Measurements from ENCODE around the gene TEX22.

Gene TEX22

DNA sequence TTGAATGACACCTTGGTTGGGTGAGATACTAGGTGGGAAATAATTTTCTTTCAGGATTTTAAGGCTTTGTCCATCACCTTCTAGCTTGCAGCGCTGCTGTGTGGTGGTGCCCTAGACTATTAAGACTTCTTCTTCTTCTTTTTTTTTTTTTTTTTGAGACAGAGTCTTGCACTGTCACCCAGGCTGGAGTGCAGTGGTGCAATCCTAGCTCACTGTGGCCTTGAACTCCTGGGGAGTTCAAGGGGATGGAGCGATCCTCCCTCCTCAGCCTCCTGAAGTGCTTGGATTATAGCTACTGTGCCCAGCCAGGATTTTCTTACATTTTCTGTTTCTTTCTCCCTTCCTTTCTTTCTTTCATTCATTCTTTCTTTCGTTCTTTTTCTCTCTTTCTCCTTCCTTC, 11.0 kb downstream of the TEX22 start:
- Histone ChIP-seq H3K27me3 (ENCODE audit: control insufficient read depth, insufficient read depth, low read length) (peaks cover 55% of the 10 kb centered on the region), H3K9me3 (ENCODE audit: control insufficient read depth, insufficient read depth, low read length) (peaks cover under 1% of the 10 kb centered on the region; the same call in 1 of the 2 replicates), H3K36me3 (ENCODE audit: control insufficient read depth, insufficient read depth, low read length) (no peaks in the 10 kb centered on the region), H3K9ac (ENCODE audit: low read depth, low read length) (no peak overlapping the region), H3K27ac (ENCODE audit: low read depth, low read length) (no peak overlapping the region), H3K4me3 (ENCODE audit: low read depth, low read length) (no peak overlapping the region), H3K4me1 (ENCODE audit: control insufficient read depth, insufficient read depth, low read length) (0 out of 2 replicates have a peak, but pooled peaks cover 5% of the 10 kb centered on the region)

DNA sequence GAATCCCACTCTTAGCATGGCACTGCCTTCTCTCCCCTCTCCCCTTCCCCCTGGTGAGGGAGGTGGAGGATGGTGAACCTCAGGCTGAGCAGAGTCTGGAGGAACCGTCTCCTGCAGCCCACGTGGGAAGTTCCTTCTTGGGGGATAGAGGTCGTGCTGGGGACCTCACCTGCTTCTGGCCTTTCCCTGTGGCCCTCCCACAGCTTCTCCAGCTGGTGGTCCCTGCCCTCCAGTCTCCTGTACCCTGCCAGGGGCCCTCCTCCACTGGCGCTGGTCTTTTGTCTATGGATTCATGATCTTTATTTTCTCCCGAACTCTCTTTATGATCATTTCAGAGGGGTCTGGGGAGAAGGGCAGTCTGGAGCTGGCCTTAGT, 12.3 kb downstream of the TEX22 start:
- Histone ChIP-seq H3K4me3 (ENCODE audit: low read depth, low read length) (peak overlapping the region; percentile 53), H3K9me3 (ENCODE audit: control insufficient read depth, insufficient read depth, low read length) (no peaks in the 10 kb centered on the region; the same call in 1 of the 2 replicates), H3K27me3 (ENCODE audit: control insufficient read depth, insufficient read depth, low read length) (peaks cover 58% of the 10 kb centered on the region), H3K9ac (ENCODE audit: low read depth, low read length) (no peak overlapping the region), H3K36me3 (ENCODE audit: control insufficient read depth, insufficient read depth, low read length) (no peaks in the 10 kb centered on the region), H3K27ac (ENCODE audit: low read depth, low read length) (no peak overlapping the region), H3K4me1 (ENCODE audit: control insufficient read depth, insufficient read depth, low read length) (peaks cover 5% of the 10 kb centered on the region; the same call in 1 of the 2 replicates)

DNA sequence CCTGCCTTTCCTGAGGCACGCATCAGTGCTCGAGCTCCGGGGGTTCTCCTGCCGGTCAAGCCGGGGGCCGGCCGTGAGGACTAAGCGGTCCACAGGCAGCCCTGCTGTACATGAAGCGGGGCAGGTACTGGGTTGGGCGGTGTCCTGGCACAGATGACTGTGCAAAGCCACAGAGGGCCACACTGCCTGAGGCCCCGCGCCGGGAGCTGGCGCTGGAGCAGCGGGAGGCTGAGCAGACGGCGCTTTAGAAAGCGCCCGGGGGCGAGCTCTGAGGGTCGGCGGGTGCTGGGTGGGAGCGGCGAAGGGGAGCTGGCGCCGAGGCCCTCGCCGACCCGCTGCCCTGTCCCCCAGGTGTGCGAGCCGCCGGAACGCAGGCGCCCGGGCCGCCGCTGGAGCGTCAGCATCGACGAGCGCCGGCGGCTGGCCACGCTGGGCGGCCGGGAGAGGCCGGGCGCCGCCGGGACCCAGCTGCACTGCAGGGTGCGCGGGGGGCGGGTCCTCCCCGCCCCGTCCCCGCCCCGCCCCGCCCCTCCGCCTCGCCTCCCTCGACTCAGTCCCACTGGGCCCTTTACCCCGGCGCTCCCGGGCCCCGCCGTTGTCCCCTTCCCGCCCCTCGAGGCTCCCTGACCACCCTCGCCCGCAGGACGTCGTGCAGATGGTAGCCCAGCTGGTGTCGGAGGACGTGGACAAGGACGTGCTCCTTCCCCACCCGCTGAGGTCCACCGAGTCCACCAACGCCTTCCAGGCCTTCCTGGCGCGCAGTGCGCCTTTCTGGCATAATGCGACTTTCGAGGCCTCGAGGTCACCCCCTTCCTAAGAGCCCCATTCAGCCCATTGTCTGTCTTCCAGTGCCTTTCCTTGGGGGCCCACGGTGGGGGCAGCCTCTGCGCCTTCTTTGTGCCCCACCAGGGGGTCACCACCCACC, 12.9 kb downstream of the TEX22 start:
- Histone ChIP-seq H3K27me3 (ENCODE audit: control insufficient read depth, insufficient read depth, low read length) (peaks cover 53% of the 10 kb centered on the region), H3K9me3 (ENCODE audit: control insufficient read depth, insufficient read depth, low read length) (no peaks in the 10 kb centered on the region), H3K27ac (ENCODE audit: low read depth, low read length) (no peak overlapping the region), H3K4me1 (ENCODE audit: control insufficient read depth, insufficient read depth, low read length) (peaks cover 5% of the 10 kb centered on the region; the same call in 1 of the 2 replicates), H3K4me3 (ENCODE audit: low read depth, low read length) (peak overlapping the region; percentile 53), H3K36me3 (ENCODE audit: control insufficient read depth, insufficient read depth, low read length) (no peaks in the 10 kb centered on the region), H3K9ac (ENCODE audit: low read depth, low read length) (no peak overlapping the region)

DNA sequence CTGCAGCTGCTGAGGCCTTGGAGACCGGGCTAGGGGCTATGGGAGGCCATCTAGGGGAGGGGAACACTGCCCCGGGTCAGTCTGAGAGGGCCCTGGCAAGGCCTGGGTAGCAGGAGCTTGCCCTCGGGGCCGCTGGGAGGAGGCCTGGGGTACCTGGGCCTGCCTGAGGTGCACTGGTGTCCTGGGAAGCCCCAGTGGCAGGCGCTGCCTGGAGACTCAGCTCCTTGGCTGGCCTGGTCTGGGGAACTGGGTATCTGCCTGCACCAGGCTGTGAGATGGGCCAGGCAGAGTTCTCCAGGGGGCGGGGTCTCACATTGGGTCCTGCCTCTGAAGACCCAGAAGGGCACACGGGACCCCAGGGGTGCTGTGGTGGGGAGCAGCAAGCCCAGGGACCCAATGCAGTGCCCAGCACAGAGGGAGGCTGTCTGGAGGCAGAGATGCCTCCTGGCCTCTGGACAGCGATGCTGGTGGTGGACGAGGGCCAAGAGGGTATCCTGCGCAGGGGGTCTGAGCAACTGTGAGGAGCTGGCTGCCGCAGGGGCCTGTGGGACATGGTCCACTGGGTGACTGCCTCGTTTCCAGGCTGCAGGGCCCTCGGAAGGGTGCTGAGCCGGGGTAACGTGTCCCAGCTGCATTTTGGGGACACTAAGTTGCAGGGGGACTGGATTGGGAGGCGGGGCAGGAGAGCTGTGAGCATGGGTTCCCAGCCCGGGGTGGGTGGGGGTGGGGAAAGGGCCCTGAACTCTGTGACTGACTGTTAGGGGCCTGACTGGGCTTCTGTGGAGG, 13.8 kb downstream of the TEX22 start:
- Histone ChIP-seq H3K36me3 (ENCODE audit: control insufficient read depth, insufficient read depth, low read length) (no peaks in the 10 kb centered on the region), H3K4me1 (ENCODE audit: control insufficient read depth, insufficient read depth, low read length) (peaks cover 5% of the 10 kb centered on the region; the same call in 1 of the 2 replicates), H3K27me3 (ENCODE audit: control insufficient read depth, insufficient read depth, low read length) (peaks cover 53% of the 10 kb centered on the region), H3K27ac (ENCODE audit: low read depth, low read length) (no peak overlapping the region), H3K4me3 (ENCODE audit: low read depth, low read length) (no peak overlapping the region), H3K9me3 (ENCODE audit: control insufficient read depth, insufficient read depth, low read length) (no peaks in the 10 kb centered on the region), H3K9ac (ENCODE audit: low read depth, low read length) (no peak overlapping the region)

DNA sequence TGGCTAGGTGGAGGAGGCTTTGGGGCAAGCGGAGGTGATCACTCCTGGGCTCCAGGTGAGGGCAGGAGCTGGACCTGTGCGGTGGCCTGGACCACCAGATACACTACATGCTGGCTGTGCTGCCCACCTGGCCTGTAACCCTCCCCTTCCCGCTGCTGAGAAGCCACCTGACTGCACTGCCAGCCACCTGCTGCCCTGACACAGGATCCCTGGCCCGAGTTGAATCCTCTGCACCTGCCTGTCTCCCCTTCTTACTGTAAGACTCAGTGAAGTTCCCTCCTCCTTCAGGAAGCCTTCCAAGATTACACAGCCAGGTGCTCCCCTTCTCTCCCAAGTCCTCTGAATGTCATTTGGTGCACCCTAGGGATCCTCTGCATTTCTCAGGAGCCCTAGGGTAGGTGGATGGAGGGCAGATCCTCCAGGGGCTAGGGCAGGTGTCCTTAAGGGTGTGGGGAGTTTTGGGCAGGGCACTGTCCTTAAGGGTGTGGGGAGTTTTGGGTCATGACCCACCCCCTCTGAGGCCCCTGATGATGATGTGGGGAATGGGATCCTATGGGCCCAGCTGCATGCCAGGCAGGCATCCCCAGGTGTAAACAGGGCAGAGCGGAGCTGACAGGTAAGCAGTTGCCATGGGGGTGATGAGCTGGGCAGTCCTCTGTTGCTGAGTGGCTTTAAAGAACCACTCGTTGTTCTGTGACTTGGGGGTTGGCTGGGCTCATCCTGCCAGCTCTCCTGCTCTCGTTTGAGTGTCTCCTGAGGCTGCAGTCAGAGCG, 14.6 kb downstream of the TEX22 start:
- Histone ChIP-seq H3K4me3 (ENCODE audit: low read depth, low read length) (no peak overlapping the region), H3K9me3 (ENCODE audit: control insufficient read depth, insufficient read depth, low read length) (no peaks in the 10 kb centered on the region), H3K4me1 (ENCODE audit: control insufficient read depth, insufficient read depth, low read length) (peaks cover 5% of the 10 kb centered on the region; the same call in 1 of the 2 replicates), H3K9ac (ENCODE audit: low read depth, low read length) (no peak overlapping the region), H3K27ac (ENCODE audit: low read depth, low read length) (no peak overlapping the region), H3K27me3 (ENCODE audit: control insufficient read depth, insufficient read depth, low read length) (peaks cover 53% of the 10 kb centered on the region), H3K36me3 (ENCODE audit: control insufficient read depth, insufficient read depth, low read length) (no peaks in the 10 kb centered on the region)

DNA sequence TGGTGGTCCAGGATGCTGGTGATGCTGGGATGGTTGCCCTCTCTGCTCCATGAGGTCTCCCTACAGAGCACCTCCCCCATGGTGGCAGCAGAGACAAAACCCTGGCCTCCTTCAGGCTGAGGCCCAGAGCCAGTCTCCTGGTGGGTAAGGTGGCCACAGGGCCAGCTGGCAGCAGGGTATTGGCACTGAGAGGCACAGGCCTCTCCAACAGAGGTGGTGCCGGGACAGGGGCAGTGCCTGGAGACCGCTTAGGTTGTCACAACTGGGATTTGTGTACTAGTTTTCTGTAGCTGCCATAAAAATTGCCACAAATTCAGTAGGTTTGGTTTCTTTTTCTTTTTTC, 15.2 kb downstream of the TEX22 start:
- Histone ChIP-seq H3K27me3 (ENCODE audit: control insufficient read depth, insufficient read depth, low read length) (peaks cover 53% of the 10 kb centered on the region), H3K27ac (ENCODE audit: low read depth, low read length) (no peak overlapping the region), H3K36me3 (ENCODE audit: control insufficient read depth, insufficient read depth, low read length) (no peaks in the 10 kb centered on the region), H3K4me3 (ENCODE audit: low read depth, low read length) (no peak overlapping the region), H3K9ac (ENCODE audit: low read depth, low read length) (no peak overlapping the region), H3K9me3 (ENCODE audit: control insufficient read depth, insufficient read depth, low read length) (no peaks in the 10 kb centered on the region), H3K4me1 (ENCODE audit: control insufficient read depth, insufficient read depth, low read length) (peaks cover 5% of the 10 kb centered on the region; the same call in 1 of the 2 replicates)

DNA sequence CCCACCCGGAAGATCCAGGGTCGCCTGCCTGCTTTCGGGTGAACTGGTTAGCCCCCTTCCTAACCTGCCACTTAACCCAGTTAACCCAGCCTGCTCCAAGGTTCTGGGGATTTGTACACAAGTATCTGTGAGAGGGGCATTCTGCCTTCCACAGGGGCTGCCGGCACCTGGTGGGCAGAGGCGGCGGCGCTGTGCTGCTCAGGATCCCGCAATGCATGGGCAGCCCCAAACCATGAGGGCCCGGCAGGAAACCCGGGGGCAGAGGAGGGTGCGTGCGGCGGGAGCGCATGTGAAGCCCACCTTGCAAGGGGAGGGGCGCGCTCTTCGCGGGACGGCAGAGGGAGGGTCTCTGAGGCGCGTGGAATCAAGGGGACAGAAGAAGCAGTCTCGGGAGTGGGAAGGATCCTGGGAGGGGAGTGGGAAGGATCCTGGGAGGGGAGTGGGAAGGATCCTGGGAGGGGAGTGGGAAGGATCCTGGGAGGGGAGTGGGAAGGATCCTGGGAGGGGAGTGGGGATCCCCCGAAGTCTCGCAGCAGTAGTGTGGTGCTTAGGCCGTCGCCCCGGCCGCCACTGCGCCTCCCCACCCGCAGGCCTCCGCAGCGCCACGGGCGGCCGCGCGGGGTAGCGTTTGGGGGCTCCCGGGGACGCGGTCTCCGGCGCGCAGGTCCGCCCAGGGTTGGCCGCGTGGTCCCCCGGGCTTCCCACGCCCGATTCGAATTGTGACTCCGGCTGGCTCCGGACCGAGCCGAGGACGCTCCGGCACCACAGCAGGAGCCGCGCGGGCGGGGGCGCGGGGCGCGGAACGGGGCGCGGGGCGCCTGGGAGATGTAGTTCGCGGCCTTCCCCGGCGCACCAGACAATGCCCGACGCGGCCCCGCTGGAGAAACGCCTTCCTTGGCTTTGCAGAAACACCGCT, 16.4 kb downstream of the TEX22 start:
- peak overlapping the region; percentile 68 for H3K4me3 ChIP-seq (ENCODE audit: low read depth, low read length)
- peak overlapping the region; percentile 44; the same call in 1 of the 2 replicates for H3K9ac ChIP-seq (ENCODE audit: low read depth, low read length)

DNA sequence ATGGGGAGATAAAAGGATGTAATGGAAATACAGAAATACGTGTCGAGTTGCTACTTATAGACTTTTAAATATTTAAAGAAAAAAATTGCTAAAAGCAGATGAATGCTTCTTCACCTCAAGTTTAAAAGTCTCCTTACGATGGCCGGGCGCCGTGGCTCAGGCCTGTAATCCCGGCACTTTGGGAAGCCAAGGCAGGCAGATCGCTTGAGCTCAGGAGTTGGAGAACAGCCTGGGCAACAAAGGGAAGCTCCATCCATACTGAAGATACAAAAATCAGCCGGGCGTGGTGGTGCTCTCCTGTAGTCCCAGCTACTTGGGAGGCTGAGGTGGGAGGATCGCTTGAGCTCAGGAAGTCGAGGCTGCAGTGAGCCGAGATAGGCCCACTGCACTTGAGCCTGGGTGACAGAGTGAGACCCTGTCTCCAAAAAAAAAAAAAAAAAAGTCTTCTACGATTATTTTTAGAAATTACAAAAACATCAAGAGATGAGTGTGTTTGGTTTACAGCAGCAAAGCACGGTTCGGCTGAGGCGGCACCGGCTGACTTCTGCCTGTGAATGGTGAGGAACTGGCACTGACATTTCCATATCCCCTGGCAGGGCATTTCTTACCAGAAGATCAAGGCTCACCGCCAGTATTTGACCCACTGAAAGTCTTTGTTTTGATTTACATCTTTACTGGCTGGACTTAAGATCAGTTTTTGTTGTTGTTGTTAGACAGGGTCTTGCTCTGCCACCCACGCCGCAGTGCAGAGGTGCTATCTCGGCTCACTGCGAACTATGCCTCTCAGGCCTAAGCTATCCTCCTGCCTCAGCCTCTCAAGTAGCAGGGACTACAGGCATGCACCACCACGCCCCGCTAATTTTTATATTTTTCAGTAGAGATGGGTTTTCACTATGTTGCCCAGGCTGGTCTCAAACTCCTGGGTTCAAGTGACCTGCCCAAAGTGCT, 17.4 kb downstream of the TEX22 start:
- Histone ChIP-seq H3K4me1 (ENCODE audit: control insufficient read depth, insufficient read depth, low read length) (peaks cover 12% of the 10 kb centered on the region), H3K9me3 (ENCODE audit: control insufficient read depth, insufficient read depth, low read length) (no peaks in the 10 kb centered on the region), H3K27ac (ENCODE audit: low read depth, low read length) (no peak overlapping the region), H3K9ac (ENCODE audit: low read depth, low read length) (no peak overlapping the region), H3K27me3 (ENCODE audit: control insufficient read depth, insufficient read depth, low read length) (peaks cover 36% of the 10 kb centered on the region), H3K4me3 (ENCODE audit: low read depth, low read length) (peak overlapping the region; percentile 68), H3K36me3 (ENCODE audit: control insufficient read depth, insufficient read depth, low read length) (no peaks in the 10 kb centered on the region)

More for the DNA sequence above, 16.4 kb downstream of the TEX22 start:
- Histone ChIP-seq H3K9me3 (ENCODE audit: control insufficient read depth, insufficient read depth, low read length) (no peaks in the 10 kb centered on the region), H3K36me3 (ENCODE audit: control insufficient read depth, insufficient read depth, low read length) (no peaks in the 10 kb centered on the region), H3K27me3 (ENCODE audit: control insufficient read depth, insufficient read depth, low read length) (peaks cover 46% of the 10 kb centered on the region), H3K27ac (ENCODE audit: low read depth, low read length) (no peak overlapping the region), H3K4me1 (ENCODE audit: control insufficient read depth, insufficient read depth, low read length) (peaks cover 14% of the 10 kb centered on the region)

DNA sequence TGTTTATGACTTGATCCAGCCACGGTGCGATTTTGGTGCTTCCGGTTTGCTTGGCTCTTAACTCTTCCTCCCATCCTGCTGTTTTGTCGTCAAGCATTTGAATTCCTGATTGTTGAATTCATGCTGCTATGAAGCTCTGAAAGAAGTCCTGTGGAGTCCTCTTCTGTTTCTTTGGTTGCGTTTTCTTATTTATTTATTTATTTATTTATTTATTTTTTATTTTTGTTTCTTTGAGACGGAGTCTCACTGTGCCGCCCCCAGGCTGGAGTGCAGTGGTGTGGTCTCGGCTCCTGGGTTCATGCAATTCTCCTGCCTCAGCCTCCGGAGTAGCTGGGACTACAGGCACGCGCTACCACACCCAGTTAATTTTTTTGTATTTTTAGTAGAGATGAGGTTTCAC, 18.3 kb downstream of the TEX22 start:
- peaks cover 28% of the 10 kb centered on the region for H3K27me3 ChIP-seq (ENCODE audit: control insufficient read depth, insufficient read depth, low read length)
- peaks cover 14% of the 10 kb centered on the region for H3K4me1 ChIP-seq (ENCODE audit: control insufficient read depth, insufficient read depth, low read length)
- H3K36me3 ChIP-seq (ENCODE audit: control insufficient read depth, insufficient read depth, low read length), result no peaks in the 10 kb centered on the region
- H3K27ac ChIP-seq (ENCODE audit: low read depth, low read length), result no peak overlapping the region
- no peak overlapping the region for H3K4me3 ChIP-seq (ENCODE audit: low read depth, low read length)
- no peaks in the 10 kb centered on the region for H3K9me3 ChIP-seq (ENCODE audit: control insufficient read depth, insufficient read depth, low read length)
- no peak overlapping the region for H3K9ac ChIP-seq (ENCODE audit: low read depth, low read length)

All from HUES48 (cell line).